NOMO-1 treated with DMSO at 0.1 percent for 48 hours (cell line): ENCODE data around the gene MVP.
"Not testable (repeated sequence)": the region's sequence is repeated elsewhere in the genome, so short reads cannot be mapped to it uniquely, and the experiment has no call there.

Source experiments
- DNase-seq: peaks from one replicate; lab custom pipeline; 2025; ENCODE audit not compliant: unreplicated experiment; lab: John Stamatoyannopoulos, UW

MVP gene

GRCh38 chr16:29820271-29820701 lies at the start of gene MVP:
MVP (plus strand) TSS chr16:29820462; CDS start chr16:29830550, 10,088 bp downstream.
- DNase-seq, result peak; percentile 63

DNA sequence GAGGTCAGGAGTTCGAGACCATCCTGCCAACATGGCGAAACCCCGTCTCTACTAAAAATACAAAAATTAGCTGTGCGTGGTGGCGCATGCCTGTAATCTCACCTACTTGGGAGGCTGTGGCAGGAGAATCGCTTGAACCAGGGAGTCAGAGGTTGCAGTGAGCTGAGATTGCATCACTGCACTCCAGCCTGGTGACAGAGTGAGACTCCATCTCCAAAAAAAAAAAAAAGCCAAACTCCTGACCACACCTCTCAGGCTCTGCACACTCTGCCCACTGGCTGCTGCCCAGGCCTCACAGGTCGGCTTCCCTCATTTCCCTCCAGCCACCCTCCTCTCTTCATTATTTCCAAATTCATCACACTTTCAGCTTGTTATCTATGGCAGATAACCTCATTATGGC lies 47.9 kb upstream of the MVP start:
- DNase-seq, result not testable (repeated sequence)

DNA sequence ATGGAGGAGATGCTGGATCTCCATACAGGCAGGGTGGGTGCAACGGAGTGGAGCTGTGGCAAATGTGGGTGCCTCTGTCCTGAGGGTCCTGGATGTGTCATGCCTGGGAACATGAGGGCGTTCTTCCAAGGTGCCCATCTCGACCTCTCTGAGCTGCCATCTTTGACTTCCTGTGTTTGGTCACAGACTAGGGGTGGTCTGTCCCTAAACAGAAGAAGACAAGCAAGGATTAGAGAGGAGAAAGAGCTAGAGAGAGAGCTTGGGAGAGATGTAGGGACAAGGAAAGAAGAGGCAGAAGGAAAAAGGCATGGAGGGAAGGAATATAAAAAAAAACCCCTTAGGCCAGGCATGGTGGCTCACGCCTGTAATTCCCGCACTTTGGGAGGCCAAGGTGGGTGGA lies 45.5 kb upstream of the MVP start:
- no peak for DNase-seq

DNA sequence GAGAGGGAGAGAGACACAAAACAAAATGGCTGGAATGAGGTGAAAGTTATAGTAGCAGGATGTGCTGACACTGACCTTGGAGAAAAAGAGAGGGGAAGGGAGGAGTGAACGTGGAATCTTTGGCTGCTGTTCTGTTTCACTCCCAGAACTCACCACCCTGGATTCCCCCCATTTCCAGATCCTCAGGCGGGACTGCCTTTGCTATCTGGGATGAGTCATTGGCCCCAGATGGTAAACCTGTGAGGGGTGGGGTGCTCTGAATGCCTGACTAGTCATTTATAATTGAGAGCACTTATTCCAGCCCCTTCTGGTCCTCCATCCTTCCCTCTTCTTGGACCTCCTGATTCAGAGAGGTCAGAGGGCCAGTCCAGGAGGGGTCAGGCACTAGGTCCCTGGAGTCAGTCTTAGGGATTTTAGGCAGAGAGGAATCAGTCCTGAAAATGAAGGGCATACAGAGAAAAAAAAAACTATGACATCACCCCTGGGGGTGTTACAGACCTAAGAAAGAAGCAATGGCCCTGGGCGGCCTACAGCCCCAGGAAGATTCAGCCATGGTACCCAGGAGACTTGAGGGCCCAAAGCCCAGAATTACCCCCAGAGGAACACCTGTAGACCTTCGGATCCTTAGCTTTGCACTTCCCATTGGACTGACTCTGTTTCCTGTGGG lies 44.4 kb upstream of the MVP start:
- no peak for DNase-seq

- no peak for DNase-seq
These were observed 42.5 kb upstream of the MVP start, which contains the start of gene ZG16 for GRCh38 chr16:29777576-29778350. ZG16 (plus strand) TSS chr16:29778256; CDS start chr16:29779267, 1,011 bp downstream.

GRCh38 chr16:29779474-29779873 lies 40.8 kb upstream of the MVP start:
- DNase-seq, result no peak

GRCh38 chr16:29783094-29783953 lies 36.9 kb upstream of the MVP start:
- not testable (repeated sequence) for DNase-seq

- no peak for DNase-seq
These were observed 36.1 kb upstream of the MVP start for GRCh38 chr16:29784157-29784556.

DNA sequence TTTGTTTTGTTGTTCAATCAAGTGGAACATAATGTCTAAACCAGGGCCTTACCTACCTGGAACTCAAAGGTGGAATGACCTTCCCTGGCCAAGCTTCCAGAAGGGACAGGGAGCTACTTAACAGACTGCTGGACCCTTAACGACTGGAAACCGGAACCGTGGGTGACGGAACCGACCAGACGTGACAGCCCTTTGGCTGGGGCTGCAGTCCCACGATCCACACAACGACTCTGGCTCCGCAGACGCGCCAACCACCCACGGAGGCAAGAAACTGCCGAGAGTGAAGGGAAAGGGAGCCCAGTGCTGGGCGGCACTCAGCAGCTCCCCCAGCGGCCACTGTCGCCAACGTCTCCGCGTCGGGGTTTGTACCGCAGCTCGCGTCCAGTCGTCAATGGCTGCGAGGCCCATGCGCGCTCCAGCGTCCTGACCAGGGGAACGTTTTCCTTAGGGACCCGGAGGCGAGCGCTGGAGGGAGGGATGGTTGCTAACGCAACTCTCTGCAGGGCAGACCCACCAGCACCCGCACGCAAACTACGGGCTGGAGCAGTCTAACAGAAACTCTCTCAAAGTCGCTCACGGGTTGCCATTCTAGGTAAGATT lies 35.3 kb upstream of the MVP start:
- no peak for DNase-seq

DNA sequence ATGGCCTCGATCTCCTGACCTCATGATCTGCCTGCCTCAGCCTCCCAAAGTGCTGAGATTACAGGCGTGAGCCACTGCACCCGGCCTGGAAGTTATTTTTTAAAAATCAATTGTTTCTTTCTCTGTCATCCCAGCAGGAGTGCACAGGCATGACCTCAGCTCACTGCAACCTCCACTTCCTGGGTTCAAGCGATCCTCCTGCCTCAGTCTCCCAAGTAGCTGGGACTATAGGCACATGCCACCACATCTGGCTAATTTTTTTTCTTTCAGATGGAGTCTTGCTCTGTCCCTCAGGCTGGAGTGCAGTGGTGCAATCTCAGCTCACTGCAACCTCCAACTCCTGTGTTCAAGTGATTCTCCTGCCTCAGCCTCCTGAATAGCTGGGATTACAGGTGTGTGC lies 33.1 kb upstream of the MVP start:
- not testable (repeated sequence) for DNase-seq

DNA sequence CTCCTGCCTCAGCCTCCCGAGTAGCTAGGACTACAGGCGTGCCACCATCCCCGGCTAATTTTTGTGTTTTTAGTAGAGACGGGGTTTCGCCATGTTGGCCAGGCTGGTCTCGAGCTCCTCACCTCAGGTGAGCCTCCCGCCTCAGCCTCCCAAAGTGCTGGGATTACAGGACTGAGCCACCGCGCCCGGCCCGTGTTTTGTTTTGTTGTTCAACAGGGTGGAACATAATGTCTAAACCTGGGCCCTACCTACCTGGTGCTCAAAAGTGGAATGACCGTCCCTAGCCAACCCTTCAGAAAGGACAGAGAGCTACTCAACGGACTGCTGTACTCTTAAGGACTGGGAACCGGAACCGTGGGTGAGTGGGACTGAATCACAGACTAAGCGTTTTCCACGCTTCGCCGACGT lies 30.5 kb upstream of the MVP start:
- no peak for DNase-seq

DNA sequence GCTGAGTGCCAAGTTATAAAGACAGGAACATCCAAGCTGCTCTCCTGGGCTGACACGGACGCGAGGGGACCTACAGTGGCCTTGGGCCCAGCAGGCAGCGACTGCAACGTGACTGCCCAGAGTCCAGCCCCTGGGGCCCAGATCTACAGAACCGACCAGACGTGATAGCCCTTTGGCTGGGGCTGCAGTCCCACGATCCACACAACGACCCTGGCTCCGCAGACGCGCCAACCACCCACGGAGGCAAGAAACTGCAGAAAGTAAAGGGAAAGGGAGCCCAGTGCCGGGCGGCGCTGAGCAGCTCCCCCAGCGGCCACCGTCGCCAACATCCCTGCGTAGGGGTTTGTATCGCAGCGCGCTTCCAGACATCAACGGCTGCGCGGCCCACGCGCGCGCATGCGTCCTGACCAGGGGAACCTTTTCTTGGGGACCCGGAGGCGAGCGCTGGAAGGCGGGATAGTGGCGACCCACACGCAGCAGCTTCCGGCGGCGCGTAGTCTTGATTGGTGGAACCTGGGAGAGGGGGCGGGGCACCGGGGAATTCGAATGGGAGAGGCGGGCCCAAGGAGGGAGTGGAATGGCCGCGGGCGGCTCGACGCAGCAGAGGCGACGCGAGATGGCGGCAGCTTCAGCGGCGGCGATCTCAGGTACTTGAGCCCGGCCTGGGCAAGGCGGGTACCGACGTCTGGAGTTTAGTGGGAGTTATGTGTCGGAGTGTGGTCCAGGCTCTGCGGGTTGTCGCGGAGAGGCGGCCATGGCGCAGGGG lies 29.9 kb upstream of the MVP start, which contains the start of gene KIF22:
Gene KIF22, plus strand, starts transcription at position 569 of the 766 bp plus-strand sequence. Its CDS starts 9 bp downstream, at position 578.
- peak; percentile 98 for DNase-seq

DNA sequence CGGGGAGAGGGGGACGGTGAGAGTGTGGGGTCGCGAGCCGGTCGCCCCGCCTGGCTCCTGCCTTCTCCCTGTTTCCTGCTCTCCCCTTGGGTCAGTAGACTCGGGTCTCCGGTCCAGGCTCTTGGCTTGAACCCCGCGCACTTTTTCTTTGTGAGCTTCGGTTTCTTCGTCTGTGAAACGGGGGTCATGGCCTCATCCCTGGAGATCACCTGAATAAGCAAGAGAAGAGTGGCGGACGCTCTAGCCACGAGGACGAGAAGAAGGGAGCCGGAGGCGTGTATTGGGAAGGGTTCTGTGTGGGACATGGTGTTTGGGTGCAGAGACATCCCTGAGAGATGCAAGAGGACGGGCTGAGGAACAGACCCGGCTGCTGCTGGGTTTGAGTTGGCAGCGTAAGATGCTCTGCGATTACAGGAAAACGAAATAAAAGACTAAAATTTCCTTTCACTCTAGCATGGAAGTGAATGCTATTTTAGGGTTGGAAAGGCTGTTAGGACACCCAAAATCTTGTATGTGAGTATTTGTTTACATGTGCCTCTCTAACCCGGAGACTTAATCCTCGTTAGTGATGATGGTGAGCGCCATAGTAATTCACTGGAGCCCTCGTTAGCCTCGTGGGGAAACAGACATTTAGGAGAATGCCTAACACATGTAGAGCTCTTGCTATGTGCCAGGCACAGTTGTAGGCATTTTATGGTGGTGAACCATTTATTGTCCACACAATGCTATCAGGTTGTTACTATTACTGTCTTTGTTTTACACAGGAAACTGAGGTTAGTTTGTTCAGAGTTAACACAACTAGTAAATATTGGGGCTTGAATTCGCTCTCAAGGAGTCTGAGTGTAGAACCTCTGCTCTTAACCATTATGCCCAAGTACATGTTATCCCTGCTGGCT lies 29.1 kb upstream of the MVP start:
- no peak for DNase-seq

DNA sequence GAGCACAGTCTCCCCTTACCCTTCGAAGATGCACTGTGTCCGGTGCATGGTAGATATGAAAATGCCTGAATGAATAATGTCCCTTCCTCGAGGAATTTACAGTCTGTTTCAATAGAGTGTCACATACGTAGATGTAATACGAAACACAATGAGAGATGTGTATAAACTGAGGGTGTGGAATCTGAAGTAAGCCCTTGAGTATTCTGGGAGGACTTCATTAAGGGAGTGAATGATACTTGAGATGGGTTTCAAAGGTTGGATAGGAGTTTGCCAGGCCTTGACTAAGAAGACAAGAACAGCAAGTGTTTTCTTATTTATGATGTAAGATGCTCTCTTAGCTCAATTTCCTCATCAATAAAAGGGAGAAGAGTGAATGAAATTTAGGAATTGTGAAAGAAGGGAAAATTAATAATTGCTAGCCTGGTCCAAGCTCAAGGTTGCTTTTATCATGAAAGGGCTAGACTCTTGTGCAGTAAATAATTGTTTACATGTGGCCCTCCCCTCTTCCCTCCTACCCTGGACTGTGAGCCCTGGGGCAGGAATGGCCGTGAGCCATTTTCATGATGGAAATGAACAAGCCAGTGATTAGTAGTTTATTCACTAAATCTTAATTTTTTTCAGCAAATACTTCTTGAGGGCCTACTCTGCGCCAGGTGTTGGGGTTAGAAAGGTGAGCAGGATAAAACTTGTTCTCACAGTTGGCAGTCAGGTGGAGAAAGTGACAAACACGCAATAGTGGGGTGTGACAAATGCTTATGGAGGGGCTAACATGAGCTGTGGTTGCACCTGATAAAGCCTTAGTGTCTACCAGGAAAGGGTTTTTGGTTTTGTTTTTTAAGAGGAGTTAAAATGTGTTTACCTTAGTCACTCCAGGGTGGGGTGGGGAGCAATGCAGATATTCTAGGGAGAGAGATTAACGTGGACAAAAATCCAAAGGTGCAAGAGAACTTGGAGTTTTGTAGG lies 28.1 kb upstream of the MVP start:
- no peak for DNase-seq

DNA sequence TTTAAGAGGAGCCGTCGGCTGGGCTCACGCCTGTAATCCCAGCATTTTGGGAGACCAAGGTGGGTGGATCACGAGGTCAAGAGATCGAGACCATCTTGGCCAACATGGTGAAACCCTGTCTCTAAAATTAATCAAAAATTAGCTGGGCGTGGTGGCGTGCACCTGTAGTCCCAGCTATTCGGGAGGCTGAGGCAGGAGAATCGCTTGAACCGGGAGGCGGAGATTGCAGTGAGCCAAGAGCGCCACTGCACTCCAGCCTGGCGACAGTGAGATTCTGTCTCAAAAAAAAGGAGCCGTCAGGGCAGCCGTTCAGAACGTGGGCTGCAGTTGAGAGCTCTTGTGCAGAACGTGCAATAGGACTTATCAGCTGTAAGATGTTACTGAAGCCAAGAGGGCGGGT lies 27.1 kb upstream of the MVP start:
- not testable (repeated sequence) for DNase-seq

- DNase-seq, result no peak
These were observed 26.0 kb upstream of the MVP start for GRCh38 chr16:29794231-29794710.

- no peak for DNase-seq
These were observed 17.8 kb upstream of the MVP start for GRCh38 chr16:29802416-29802935.

DNA sequence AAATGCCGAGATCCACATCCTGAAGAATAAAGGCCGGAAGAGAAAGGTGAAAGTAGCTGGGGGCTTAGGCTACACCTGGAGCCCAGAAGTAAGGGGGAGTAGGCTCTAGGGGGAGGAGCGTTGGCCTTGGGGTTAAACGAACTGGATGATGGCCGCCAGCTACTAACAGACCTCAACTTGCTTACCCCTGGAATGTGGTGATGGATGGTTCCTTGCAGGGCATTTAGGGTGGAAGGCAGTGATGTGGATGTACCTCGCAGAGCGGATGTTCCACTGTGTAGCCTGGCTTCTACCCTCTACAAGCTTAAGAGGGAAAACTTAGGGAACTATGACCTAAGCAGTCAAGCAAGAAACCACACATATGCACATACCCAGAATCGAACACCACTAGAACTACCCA lies 16.2 kb upstream of the MVP start:
- no peak for DNase-seq
